Measurements from ENCODE around the gene SF3B3.

Gene SF3B3

DNA sequence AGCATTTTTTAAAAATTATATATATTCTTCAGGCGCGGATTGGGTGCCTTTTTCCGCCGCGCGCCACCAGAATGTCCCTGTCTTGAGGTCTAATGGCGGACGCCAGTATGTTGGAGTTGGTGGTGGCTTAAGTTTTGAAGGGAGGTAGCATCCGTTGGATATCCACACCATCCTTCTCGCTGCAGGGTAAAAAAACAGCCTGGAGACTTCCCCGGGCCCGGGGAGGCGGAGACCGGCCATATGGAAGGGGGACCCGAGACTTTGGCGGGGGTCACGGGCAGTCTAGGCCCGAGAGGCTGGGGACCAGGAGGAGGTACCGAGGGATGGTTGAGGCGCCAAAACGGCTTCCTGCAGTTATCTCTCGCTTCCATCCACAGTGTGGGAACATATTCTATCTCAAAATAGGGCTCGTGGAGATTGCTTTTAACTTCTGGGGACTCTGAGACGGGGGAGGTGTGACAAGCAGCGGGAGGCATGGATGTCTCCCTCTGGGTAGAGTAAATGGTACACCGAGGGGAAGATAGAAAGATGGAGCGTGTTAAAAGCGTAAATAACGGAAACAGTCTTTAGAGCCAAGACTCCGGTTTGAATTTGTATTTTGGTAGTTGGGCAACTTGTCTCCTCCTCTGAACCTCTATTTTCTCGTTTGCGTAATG is at the start of gene SF3B3:
Gene SF3B3, plus strand, starts transcription at position 74 of the 656 bp plus-strand sequence. CDS start 2,841 bp downstream, outside the sequence.
- DNase-seq (ENCODE audit: low read depth in 1 of 2, low spot score in 1 of 2): peak; percentile 54 to 57

DNA sequence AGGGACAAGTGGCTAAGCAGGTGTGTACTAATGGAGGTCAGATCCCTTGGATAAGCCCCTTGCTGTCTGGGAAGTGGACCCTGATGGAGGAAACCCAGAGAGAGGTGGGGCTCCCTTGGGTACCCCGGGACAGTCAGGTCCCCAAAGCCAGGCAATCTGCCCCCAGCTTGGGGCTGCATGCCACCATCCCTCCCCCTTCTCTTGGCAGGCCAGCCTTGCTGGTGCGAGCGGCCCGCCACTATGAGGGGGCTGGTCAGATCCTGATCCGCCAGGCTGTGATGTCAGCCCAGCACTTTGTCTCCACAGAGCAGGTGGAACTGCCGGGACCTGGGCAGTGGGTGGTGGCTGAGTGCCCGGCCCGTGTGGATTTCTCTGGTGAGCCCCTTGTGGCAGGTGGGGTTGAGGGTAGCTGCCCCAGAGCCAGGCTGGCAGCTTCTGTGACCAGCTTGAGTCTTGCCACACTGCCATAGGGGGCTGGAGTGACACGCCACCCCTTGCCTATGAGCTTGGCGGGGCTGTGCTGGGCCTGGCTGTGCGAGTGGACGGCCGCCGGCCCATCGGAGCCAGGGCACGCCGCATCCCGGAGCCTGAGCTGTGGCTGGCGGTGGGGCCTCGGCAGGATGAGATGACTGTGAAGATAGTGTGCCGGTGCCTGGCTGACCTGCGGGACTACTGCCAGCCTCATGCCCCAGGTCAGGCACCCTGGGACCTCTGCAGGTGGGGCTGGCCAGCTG is 49.1 kb upstream of the SF3B3 start:
- no peak for DNase-seq (ENCODE audit: low read depth in 1 of 2, low spot score in 1 of 2)

DNA sequence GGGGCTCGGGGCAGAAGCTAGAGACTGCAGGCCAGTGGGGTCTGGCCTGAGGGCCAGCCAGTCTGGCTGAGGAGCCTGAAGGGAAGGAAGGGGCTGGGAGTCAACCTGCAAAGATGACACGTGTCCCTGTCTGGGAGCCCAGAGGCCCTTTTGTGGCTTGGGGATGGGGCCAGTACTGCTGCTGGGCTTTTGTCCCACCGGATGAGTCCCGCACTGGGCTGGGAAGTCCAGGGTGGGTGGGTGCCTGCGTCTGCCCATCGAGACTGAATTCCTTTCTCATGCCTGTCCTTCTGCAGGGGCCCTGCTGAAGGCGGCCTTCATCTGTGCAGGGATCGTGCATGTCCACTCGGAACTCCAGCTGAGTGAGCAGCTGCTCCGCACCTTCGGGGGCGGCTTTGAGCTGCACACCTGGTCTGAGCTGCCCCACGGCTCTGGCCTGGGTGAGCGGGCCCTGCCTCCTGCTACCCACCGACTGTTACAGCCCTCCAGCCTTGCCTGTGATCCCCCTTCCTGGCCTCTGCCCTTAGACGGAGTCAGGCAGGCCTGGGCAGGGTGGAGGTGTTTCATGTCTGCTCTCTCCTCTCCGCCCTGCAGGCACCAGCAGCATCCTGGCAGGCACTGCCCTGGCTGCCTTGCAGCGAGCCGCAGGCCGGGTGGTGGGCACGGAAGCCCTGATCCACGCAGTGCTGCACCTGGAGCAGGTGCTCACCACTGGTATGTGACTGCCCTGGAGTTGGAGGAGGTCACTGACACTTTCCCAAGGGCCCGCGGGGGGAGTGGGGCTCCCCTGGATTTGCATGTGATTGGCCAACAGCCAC is 48.4 kb upstream of the SF3B3 start:
- DNase-seq (ENCODE audit: low read depth in 1 of 2, low spot score in 1 of 2): no peak

DNA sequence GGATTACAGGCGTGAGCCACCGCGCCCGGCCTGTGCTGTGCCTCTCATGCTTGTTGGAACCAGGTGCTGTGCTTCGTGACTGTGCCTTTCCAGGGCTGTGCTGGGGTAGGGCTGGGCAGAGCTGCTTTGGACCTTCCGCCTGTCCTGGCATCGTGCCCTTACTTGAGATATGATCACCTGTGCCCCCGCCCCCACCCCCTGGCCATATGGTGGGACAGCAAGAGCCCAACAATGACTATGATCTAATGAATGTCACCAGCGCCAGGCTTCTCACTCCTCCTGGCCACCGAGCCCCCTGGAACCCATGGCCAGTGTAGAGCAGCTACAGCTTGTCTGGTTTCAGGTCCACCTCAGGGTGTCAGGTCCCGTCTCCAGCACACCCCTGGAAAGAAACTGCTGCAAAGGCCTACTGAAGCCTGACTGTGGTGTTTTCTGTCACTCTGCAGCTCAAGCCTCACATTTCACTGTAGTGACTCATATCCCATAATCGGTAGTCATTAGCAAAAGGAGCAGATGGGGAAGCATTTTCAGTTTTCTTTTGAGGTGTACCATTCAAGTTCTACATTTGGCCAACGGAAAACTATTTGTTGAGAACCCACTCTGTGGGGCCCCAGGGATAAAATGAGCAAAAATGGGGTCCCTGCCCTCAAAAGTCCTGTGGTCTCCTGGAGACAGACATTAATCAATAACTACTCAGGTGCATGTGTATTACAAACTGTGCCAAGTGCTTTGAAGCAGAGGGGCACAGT is 47.2 kb upstream of the SF3B3 start:
- no peak for DNase-seq (ENCODE audit: low read depth in 1 of 2, low spot score in 1 of 2)

- DNase-seq (ENCODE audit: low read depth in 1 of 2, low spot score in 1 of 2): no peak
Measured at GRCh38 chr16:70478169-70478568, 45.4 kb upstream of the SF3B3 start.

DNA sequence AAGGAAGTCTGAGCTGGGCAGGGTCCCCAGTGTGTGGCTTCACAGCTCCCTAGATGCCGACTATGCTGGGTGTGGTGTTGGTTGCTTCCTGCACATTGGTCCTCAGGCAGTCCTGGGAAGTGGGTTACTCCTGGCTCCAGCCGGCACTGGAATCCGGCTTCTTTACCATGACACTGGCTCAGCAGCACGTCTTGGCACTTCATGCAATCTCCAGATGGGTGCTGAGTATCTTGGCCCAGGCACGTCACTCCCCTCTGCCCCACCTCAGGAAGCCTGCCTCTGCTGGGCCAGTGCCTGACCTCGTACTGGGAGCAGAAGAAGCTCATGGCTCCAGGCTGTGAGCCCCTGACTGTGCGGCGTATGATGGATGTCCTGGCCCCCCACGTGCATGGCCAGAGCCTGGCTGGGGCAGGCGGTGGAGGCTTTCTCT is 44.7 kb upstream of the SF3B3 start:
- no peak for DNase-seq (ENCODE audit: low read depth in 1 of 2, low spot score in 1 of 2)

DNA sequence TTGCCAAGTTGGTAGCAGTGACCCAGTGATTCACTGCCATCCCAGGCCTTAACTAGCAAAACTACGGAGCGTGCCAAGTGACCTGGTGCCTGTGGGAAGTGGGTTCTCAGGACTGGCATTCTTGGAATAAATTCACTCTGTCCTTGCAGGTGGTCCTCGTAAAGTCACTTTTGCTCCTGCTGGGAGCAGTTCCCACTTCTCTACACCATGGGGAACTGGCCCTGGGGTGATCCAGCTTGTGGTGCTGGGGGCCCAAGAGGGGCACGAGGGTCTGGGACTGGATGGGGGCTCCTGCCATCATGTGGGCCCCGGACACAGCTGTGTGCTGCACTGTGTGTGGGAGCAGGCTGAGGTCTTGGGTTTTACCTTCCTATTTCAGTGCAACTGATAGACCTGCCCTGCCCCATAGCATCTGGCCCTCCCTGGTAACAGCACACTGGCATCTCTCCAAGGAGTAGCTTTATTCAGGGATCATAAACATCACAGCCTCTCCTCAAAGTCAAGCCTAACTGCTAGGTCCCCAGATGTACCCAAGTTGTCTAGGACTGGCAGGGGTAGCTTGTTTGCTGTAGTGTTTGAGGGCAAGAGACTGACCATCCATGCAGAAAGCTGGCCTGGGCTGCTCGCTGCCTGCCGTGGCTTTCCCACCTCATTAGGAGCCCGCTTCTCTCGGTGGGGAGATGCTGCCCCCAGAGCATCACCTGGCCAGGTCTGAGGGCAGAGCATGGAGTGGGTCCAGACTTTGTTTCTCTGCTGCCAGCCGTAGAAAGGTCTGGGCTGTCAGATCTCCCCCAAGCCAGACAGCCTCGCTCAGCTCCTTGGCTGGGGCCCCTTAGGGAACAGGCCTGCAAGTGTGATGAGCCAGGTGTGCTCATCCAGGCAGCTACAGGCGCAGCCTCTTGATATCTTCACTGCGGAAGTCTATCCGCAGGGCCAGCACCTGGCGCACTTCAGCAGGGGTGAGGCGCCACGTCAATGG is 43.2 kb upstream of the SF3B3 start:
- no peak for DNase-seq (ENCODE audit: low read depth in 1 of 2, low spot score in 1 of 2)

- DNase-seq (ENCODE audit: low read depth in 1 of 2, low spot score in 1 of 2): no peak
Measured at GRCh38 chr16:70481929-70482536, 41.6 kb upstream of the SF3B3 start.

GRCh38 chr16:70482624-70483023 is 41.0 kb upstream of the SF3B3 start:
- DNase-seq (ENCODE audit: low read depth in 1 of 2, low spot score in 1 of 2): no peak

- no peak for DNase-seq (ENCODE audit: low read depth in 1 of 2, low spot score in 1 of 2)
Measured at GRCh38 chr16:70483426-70483825, 40.2 kb upstream of the SF3B3 start.

- no peak for DNase-seq (ENCODE audit: low read depth in 1 of 2, low spot score in 1 of 2)
Measured at GRCh38 chr16:70484867-70485266, 38.7 kb upstream of the SF3B3 start.

DNA sequence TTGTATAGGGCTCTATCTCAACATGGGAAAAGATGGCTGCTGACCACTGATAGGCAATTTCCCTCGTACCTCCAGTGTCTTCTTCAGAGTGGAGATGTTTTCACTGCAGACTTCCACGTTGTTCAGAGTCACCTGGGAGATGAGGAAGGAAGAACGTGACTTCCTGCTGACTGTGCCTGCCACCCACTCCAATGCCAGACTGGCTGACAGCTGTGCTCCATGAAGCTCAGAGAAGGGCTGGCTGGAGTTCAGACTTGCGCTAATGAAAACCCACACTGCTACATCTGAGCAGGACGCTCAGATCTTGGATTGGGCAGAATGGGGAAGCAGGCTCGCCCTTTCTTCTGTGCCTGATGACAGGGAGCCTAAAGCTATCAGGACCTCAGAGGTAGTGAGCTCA is 33.4 kb upstream of the SF3B3 start:
- no peak for DNase-seq (ENCODE audit: low read depth in 1 of 2, low spot score in 1 of 2)

DNA sequence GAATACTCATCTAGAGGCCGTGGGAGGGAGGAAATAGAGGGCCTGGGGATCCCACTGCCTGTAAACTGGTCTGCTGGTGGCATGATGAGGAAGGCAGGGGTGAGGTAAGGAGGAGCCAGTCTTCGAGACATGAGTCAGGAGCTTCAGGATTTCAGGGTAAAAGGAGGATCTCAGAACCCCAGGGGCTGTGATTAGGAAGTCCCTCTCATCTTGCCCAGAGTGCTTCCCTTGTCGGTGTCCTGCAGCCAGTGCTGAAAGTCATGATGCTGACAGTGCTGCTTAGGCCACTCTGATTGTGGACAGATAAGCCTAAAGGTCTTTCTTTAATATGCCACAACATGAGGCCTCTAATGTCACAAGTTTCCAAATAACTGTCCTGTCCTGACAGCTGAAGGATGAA is 29.8 kb upstream of the SF3B3 start:
- DNase-seq (ENCODE audit: low read depth in 1 of 2, low spot score in 1 of 2): no peak

- no peak for DNase-seq (ENCODE audit: low read depth in 1 of 2, low spot score in 1 of 2)
Measured at GRCh38 chr16:70494202-70494770, 29.3 kb upstream of the SF3B3 start.

DNA sequence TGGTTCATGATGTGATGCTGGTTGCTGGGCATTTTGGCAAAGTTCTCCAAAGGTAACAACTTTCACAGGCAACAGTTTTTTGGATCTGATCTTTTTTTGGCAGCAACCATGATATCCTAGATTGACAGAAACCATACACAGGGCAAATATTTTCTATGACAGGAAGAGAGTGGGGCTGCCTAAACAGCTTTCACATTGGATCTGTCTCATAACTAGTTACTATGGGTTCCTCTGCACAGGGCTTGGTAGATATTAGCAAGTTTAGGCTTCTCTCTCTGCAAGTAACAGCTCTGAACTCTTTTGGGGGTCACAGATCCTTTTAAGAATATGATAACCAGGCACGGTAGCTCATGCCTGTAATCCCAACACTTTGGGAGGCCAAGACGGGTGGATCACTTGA is 28.8 kb upstream of the SF3B3 start:
- DNase-seq (ENCODE audit: low read depth in 1 of 2, low spot score in 1 of 2): no peak

DNA sequence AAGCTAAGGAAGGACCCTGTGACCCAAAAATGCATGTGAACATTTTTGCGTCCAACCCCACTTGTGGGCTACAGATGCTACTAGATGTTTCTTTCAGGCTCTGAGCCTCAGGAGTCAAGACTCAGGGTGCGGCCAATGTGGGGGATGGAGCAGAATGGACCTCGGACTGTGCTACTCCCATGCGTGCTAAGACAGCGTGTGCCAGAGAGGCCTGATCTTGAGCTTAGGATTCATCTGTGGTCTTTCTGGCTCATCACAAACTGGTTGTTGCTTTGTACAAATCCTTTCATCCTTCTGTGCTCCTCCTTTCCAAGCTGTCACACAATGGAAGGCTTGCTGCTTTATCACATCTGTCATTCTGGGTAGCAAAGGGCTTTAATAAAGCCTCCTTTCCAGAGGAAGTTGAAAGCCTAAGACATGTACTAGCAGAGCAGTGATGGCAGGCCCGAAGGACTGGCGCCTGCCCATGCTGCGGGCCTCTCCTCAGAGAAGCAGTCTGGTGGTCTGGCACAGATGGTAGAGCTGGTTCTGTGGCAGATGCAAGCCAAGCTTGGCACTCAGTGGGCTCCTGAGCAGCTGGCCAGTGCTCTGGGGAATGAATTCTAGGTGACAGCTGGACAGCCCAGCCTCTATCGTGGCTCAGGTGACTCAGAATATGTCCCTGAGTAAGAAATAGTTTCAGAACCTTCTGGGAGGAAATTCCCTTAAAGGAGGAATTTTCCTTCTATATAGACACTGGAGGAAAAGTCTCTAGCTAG is 28.0 kb upstream of the SF3B3 start:
- no peak for DNase-seq (ENCODE audit: low read depth in 1 of 2, low spot score in 1 of 2)

GRCh38 chr16:70496513-70496912 is 27.1 kb upstream of the SF3B3 start:
- no peak for DNase-seq (ENCODE audit: low read depth in 1 of 2, low spot score in 1 of 2)

- no peak for DNase-seq (ENCODE audit: low read depth in 1 of 2, low spot score in 1 of 2)
Measured at GRCh38 chr16:70508752-70509151, 14.9 kb upstream of the SF3B3 start.

DNA sequence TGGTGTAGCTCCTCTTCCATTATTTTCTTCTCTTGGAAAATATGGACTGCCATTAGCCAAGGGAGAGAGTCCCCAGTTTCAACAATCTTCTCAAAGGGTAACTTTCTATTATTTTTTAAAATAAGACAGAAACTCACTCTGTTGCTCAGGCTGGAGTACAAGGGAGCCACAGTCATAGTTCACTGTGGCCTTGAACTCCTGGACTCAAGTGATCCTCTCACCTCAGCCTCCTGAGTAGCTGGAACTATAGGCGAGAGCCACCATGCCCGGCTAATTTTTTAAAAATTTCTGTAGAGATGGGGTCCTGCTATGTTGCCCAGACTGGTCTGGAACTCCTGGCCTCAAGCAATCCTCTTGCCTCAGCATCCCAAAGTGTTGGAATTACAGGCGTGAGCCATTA is 13.4 kb upstream of the SF3B3 start:
- DNase-seq (ENCODE audit: low read depth in 1 of 2, low spot score in 1 of 2): no peak
